Measurements from ENCODE around the gene TOM1L2. TPM values are rescaled to one million over a fixed set of nuclear protein-coding genes. Genes with fewer than 3 reads are reported as not detected.

The TOM1L2 gene
- total RNA-seq = 100 to 1,000 TPM; 174 to 331 (median 290) TPM
- polyA plus RNA-seq = 100 to 1,000 TPM in 1 of 2 donors, 10 to 100 TPM in 1; 46.4 to 114 TPM
- long read RNA-seq, donor 1, partial matches to known transcripts = 32 of 264 reads
- long read RNA-seq, donor 1, other reads (novel, unspliced or antisense) = 230 of 264 reads
- long read RNA-seq, donor 2, partial matches to known transcripts = 18 of 357 reads
- long read RNA-seq, donor 2, other reads (novel, unspliced or antisense) = 336 of 357 reads
- long read RNA-seq, donor 3, partial matches to known transcripts = 5 of 373 reads
- long read RNA-seq, donor 3, other reads (novel, unspliced or antisense) = 366 of 373 reads

GRCh38 chr17:17972126-17972951, at the start of gene TOM1L2, which contains the start of gene DRC3:
TSS of gene TOM1L2 (minus strand) at chr17:17972400. CDS start at chr17:17972313, 87 bp downstream.
TSS of gene DRC3 (plus strand) at chr17:17972862. CDS start at chr17:17977599, 4,737 bp downstream.
- H3K4me1 ChIP-seq = peaks cover under 1 to 54% (median 29%) of the 10 kb centered on the region in 9 donors
- intact Hi-C loops (cut with DNase I) = loop anchor here in 8 of 10 donors (5.0 to 10.0 kb wide), 9 partner anchors 40 to 95 kb away; partner anchors contain the start of genes ATPAF2 (in 3 of the 8) and GID4 (in 3 of the 8)
- H3K4me3 ChIP-seq = peak within 1 kb of the TSS; percentile 73 to 97 (median 94)
- H3K27ac ChIP-seq = peak within 1 kb of the TSS; percentile 79 to 96 (median 94)
- H3K9me3 ChIP-seq = no peaks in the 10 kb centered on the region
- DNase-seq (peak; percentile 100), ATAC-seq (peak; percentile 96 to 98 (median 98))
- H3K27me3 ChIP-seq = no peaks in the 10 kb centered on the region
- TF ChIP-seq CTCF (IDR thresholded peaks at IDR 0.05) = peak in 7 of 9 donors; percentile 15 to 51 (median 37)
- WGBS, 2 donors = 0 to 1% methylated on average over 59 of the region's 59 CpGs
- no peaks in the 10 kb centered on the region for H3K36me3 ChIP-seq

GRCh38 chr17:18021372-18021771, 49.2 kb upstream of the TOM1L2 start:
- Histone ChIP-seq H3K27me3 (no peaks in the 10 kb centered on the region), H3K4me1 (peaks cover 8 to 41% (median 28%) of the 10 kb centered on the region in 9 donors), H3K4me3 (no peak overlapping the region), H3K9me3 (no peaks in the 10 kb centered on the region), H3K36me3 (peaks cover 0 to 56% (median 0%) of the 10 kb centered on the region in 9 donors), H3K27ac (no peak overlapping the region)
- no peak for TF ChIP-seq CTCF (IDR thresholded peaks at IDR 0.05)
- ATAC-seq (no peak), DNase-seq (no peak)
- intact Hi-C loops (cut with DNase I) = loop anchor here in 2 of 10 donors (10.0 kb wide), 2 partner anchors 47 to 127 kb away; partner anchors contain the start of genes DRC3 (in 1 of the 2) and TOM1L2 (in 1 of the 2)
- WGBS, 2 donors = 96 to 97% methylated on average over 5 of the region's 5 CpGs

- ATAC-seq = no peak
- DNase-seq = no peak
Measured at GRCh38 chr17:18020971-18021370, 48.8 kb upstream of the TOM1L2 start.

More at GRCh38 chr17:18020971-18021370, 48.8 kb upstream of the TOM1L2 start:
- no peak for TF ChIP-seq CTCF (IDR thresholded peaks at IDR 0.05)
- intact Hi-C loops (cut with DNase I) = loop anchor here in 2 of 10 donors (10.0 kb wide), 2 partner anchors 46 to 126 kb away; partner anchors contain the start of genes DRC3 (in 1 of the 2) and TOM1L2 (in 1 of the 2)
- no peak overlapping the region for H3K4me3 ChIP-seq
- H3K36me3 ChIP-seq = peaks cover 0 to 60% (median 0%) of the 10 kb centered on the region in 9 donors
- H3K27ac ChIP-seq = no peak overlapping the region
- 97% methylated on average over 6 of the region's 6 CpGs for WGBS, 2 donors
- no peaks in the 10 kb centered on the region for H3K9me3 ChIP-seq
- peaks cover 6 to 37% (median 24%) of the 10 kb centered on the region in 9 donors for H3K4me1 ChIP-seq
- no peaks in the 10 kb centered on the region for H3K27me3 ChIP-seq

All from heart right ventricle (tissue), 16 donors.